Measurements from ENCODE around the gene MBOAT7. TPM values are rescaled to one million over a fixed set of nuclear protein-coding genes. Genes with fewer than 3 reads are reported as not detected.

The MBOAT7 gene, protein sequence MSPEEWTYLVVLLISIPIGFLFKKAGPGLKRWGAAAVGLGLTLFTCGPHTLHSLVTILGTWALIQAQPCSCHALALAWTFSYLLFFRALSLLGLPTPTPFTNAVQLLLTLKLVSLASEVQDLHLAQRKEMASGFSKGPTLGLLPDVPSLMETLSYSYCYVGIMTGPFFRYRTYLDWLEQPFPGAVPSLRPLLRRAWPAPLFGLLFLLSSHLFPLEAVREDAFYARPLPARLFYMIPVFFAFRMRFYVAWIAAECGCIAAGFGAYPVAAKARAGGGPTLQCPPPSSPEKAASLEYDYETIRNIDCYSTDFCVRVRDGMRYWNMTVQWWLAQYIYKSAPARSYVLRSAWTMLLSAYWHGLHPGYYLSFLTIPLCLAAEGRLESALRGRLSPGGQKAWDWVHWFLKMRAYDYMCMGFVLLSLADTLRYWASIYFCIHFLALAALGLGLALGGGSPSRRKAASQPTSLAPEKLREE
- total RNA-seq (2022; extraction: Qiagen RNA extraction; ENCODE audit: low read depth), result 125 to 191 TPM (median 159 TPM) in 5 replicates

GRCh38 chr19:54189145-54189734 is at the start of gene MBOAT7:
MBOAT7 (minus strand) TSS chr19:54189580; CDS start chr19:54188508, 1,072 bp downstream.

DNA sequence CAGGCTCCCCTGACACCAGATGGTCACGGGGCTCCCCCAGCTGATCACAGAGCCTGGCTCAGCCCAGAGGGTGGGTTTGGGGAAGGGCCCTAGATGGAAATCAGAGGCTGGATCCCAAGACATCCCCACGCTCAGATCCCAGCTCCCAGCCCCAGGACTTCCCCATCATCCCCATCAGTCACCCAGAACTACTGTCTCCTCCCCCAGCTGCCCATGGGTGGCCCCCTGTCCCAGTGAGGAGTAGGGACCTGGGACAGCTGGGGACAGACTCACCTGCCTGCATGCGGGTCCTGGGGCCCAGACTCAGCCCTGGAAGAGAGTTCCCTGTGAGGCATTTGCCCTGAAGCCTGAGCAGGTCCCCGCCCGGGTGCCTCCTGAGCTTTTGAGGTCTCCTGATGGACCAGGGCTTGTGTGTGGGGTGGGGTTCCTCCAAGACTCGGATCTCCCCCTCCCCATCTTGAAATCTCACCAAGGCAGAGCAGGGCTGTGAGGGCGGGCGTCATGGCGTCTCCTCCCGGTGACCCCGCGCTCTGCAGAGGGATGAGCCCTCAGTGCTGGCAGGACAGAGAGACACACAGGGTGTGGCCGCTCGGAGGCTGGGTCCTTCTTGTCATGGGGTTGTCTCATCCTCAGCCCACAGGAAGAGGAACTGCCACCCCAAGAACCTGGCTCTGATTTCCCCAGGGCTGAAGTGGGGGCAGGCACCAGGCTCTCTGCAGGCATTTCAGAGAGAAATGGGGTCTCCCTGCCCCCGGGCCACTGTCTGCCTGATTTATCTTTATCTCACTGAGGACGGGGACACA is 33.3 kb upstream of the MBOAT7 start, which contains the start of gene LILRB3:
Gene LILRB3, minus strand, starts transcription at position 534 of the 803 bp plus-strand sequence. Its CDS starts 31 bp downstream, at position 503.

DNA sequence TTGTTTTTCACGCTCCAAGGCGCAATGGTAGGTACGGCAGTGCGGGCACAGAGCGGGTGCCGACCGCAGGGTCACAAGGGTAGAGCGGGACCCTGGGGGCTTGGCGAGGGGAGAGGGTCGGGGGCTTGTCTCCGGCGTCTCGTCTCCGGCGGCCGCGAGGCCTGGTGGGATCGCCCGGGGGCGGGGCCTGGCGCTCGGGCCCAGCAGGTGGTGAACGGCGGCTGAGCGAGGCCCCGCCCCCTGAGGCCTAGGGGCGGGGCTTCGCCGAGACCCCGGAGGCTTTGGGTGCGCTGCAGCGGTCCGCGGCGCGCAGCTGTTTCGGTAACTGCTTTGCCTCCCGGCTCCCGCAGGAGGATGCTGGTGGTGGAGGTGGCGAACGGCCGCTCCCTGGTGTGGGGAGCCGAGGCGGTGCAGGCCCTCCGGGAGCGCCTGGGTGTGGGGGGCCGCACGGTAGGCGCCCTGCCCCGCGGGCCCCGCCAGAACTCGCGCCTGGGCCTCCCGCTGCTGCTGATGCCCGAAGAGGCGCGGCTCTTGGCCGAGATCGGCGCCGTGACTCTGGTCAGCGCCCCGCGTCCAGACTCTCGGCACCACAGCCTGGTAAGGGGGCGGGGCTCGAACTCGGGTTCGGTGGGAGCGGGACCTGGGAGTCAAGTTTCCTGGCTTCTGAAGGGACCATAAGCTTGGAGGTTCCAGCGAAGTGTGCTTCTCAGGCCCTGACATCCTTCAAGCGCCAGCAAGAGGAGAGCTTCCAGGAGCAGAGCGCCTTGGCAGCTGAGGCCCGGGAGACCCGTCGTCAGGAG is 1.8 kb upstream of the MBOAT7 start, which contains the start of gene TSEN34:
Gene TSEN34, plus strand, starts transcription at position 298 of the 800 bp plus-strand sequence. Its CDS starts 57 bp downstream, at position 355.

GRCh38 chr19:54172471-54173358 is 16.7 kb downstream of the MBOAT7 start, which contains the start of gene TMC4:
TMC4 (minus strand) TSS chr19:54173160; CDS start chr19:54173117, 43 bp downstream.

DNA sequence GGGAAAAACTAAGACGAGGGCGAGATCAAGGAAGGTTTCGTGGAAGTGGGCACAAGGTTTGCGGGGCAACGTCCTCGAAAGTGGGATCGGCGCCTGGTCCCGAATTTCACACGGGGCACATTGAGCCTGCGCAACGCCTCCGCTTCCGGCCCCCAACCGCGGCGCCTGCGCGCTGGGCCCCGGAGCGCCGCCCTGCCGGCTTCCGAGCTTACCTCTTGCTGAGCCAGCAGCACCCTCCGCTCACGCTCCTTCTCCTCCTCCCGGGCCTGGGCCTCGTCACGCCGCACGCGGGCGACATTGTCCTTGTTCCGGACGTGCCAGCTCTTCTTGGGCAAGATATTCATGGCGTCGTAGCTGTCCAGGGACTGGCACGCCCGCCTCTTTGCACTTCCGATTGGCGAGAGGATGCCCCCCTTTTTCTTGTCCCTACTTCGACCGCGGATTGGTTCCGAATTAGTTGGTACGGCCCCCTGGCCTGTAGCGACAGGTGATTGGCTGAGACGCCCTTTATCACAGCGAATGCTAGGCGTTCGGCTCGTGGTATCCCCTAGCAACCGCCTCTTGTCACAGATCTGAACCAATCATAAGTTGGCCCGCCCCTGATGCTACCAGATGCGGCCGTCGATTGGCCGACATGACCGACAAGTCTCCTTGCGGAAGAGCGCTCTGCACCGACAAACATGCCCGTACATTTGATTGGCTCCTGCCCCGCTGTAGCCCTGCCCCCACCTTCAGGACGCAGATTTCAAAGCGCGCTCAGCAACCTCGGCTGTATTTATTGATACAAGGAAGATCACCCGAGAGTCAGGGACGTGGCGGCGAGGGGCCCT is 29.8 kb downstream of the MBOAT7 start, which contains the start of gene LENG1:
Gene LENG1, minus strand, starts transcription at position 370 of the 830 bp plus-strand sequence. Its CDS starts 26 bp downstream, at position 344.

DNA sequence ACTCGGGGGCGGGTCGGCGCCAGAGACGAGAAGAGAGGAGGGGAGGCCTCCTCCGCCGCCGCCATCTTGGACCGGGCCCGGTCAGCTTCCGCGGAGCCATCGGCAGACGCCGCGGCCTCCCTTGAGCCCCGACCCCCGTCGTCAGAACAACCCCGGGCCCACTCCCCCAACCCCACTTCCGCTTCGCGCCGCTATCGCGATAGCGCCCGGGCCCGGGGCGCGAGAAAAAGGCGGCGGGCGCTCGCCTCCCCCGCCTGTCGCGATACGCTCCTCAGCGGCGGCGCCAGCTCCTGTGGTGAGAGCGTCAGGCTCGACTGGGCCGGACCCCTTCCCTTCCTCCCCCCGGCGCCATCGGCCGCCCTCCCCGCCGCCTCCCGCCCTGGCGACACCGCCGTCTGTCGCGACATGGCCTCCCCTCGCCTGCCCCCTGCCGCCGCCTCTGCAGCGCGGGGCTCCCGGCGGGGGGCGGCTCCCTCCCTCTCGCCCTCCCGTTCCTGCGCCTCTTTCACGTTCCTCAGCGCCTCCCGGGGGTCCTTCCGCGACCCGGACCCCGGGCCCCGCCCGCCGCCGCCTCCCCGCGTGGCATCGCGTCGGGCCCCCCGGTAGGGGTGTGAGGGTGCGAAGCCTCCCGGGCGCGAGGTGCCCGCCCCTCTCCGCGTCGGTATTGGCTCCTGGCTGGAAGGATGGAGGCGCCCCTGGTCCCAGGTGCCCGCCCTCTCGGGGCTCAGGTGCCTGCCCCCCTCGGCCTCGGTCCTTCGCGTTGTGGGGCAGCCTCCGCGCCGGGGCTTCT is 51.5 kb downstream of the MBOAT7 start, which contains the start of gene CNOT3:
Gene CNOT3, plus strand, starts transcription at position 64 of the 790 bp plus-strand sequence. CDS start 5,217 bp downstream, outside the sequence.

Other genes with a start within 250 kb of the MBOAT7 start
- gene CACNG8, start 226.6 kb downstream of the MBOAT7 start, total RNA-seq (2022; extraction: Qiagen RNA extraction; ENCODE audit: low read depth), result 1.2 to 1.7 TPM (median 1.6 TPM) in 5 replicates
- 10.7 to 12.6 TPM (median 11.2 TPM) in 5 replicates for gene CACNG6, start 197.9 kb downstream of the MBOAT7 start, total RNA-seq (2022; extraction: Qiagen RNA extraction; ENCODE audit: low read depth)
- 0.48 to 1.0 TPM (median 0.62 TPM) in 5 replicates for gene VSTM1, start 125.7 kb downstream of the MBOAT7 start, total RNA-seq (2022; extraction: Qiagen RNA extraction; ENCODE audit: low read depth)
- not detected in 5 replicates for gene TARM1, start 108.2 kb downstream of the MBOAT7 start, total RNA-seq (2022; extraction: Qiagen RNA extraction; ENCODE audit: low read depth)
- gene OSCAR, start 88.8 kb downstream of the MBOAT7 start, total RNA-seq (2022; extraction: Qiagen RNA extraction; ENCODE audit: low read depth), result 0.25 to 0.47 TPM (median 0.42 TPM) in 4 of 5 replicates, not detected in the other
- 201 to 236 TPM (median 209 TPM) in 5 replicates for gene NDUFA3, start 86.7 kb downstream of the MBOAT7 start, total RNA-seq (2022; extraction: Qiagen RNA extraction; ENCODE audit: low read depth)
- 21.0 to 32.2 TPM (median 23.7 TPM) in 5 replicates for gene TFPT, start 73.9 kb downstream of the MBOAT7 start, total RNA-seq (2022; extraction: Qiagen RNA extraction; ENCODE audit: low read depth)
- gene PRPF31, start 73.8 kb downstream of the MBOAT7 start, total RNA-seq (2022; extraction: Qiagen RNA extraction; ENCODE audit: low read depth), result 109 to 123 TPM (median 115 TPM) in 5 replicates
- 58.2 to 75.0 TPM (median 66.9 TPM) in 5 replicates for gene CNOT3, start 51.8 kb downstream of the MBOAT7 start, total RNA-seq (2022; extraction: Qiagen RNA extraction; ENCODE audit: low read depth)
- gene LENG1, start 29.9 kb downstream of the MBOAT7 start, total RNA-seq (2022; extraction: Qiagen RNA extraction; ENCODE audit: low read depth), result 8.2 to 9.7 TPM (median 8.5 TPM) in 5 replicates
- gene TMC4, start 16.4 kb downstream of the MBOAT7 start, total RNA-seq (2022; extraction: Qiagen RNA extraction; ENCODE audit: low read depth), result 0.99 to 1.2 TPM (median 1.1 TPM) in 5 replicates
- 84.4 to 129 TPM (median 119 TPM) in 5 replicates for gene TSEN34, start 1.7 kb upstream of the MBOAT7 start, total RNA-seq (2022; extraction: Qiagen RNA extraction; ENCODE audit: low read depth)
- gene RPS9, start 11.3 kb upstream of the MBOAT7 start, total RNA-seq (2022; extraction: Qiagen RNA extraction; ENCODE audit: low read depth), result 2,084 to 2,876 TPM (median 2,101 TPM) in 5 replicates
- gene LILRB3, start 33.4 kb upstream of the MBOAT7 start, total RNA-seq (2022; extraction: Qiagen RNA extraction; ENCODE audit: low read depth), result 0.04 to 0.17 TPM (median 0.11 TPM) in 3 of 5 replicates, not detected in the others
- gene LILRA6, start 53.2 kb upstream of the MBOAT7 start, total RNA-seq (2022; extraction: Qiagen RNA extraction; ENCODE audit: low read depth), result not detected in 5 replicates
- gene LILRB5, start 67.7 kb upstream of the MBOAT7 start, total RNA-seq (2022; extraction: Qiagen RNA extraction; ENCODE audit: low read depth), result 0.02 TPM in 1 of 5 replicates, not detected in the others
- 0.05 to 0.09 TPM (median 0.05 TPM) in 4 of 5 replicates, not detected in the other for gene LILRB2, start 91.5 kb upstream of the MBOAT7 start, total RNA-seq (2022; extraction: Qiagen RNA extraction; ENCODE audit: low read depth)
- not detected in 5 replicates for gene LILRA5, start 123.6 kb upstream of the MBOAT7 start, total RNA-seq (2022; extraction: Qiagen RNA extraction; ENCODE audit: low read depth)
- 0.08 TPM in 1 of 5 replicates, not detected in the others for gene LILRA4, start 149.6 kb upstream of the MBOAT7 start, total RNA-seq (2022; extraction: Qiagen RNA extraction; ENCODE audit: low read depth)
- gene LAIR1, start 175.4 kb upstream of the MBOAT7 start, total RNA-seq (2022; extraction: Qiagen RNA extraction; ENCODE audit: low read depth), result 0.16 TPM in 1 of 5 replicates, not detected in the others
- 0.14 to 0.34 TPM (median 0.25 TPM) in 4 of 5 replicates, not detected in the other for gene TTYH1, start 225.9 kb upstream of the MBOAT7 start, total RNA-seq (2022; extraction: Qiagen RNA extraction; ENCODE audit: low read depth)

Measured in A549 treated with DMSO at 1 μM for 4 hours (cell line).